Neural cell (in vitro differentiated cells): ENCODE data around the gene CBX3. TPM values are rescaled to one million over a fixed set of nuclear protein-coding genes. Genes with fewer than 3 reads are reported as not detected.
A peak's percentile ranks its signal among the peaks of the same experiment; 100 is the strongest.

Experiments
- H2AFZ ChIP-seq: fragments of 200-600, 300-800 bp; sonication (generic), shearing (Covaris generic); 2 replicates; pipeline ENCODE4 v1.6.0; 2014; ENCODE audit warnings: low read depth, mild to moderate bottlenecking, antibody characterized with exemption, low read length, moderate library complexity
- H3F3A ChIP-seq: fragments of 200-600 bp; shearing (Covaris generic); 2 replicates; pipeline ENCODE4 v1.6.1; 2016; ENCODE audit warnings: mild to moderate bottlenecking, moderate library complexity, mixed read lengths, antibody characterized with exemption, low read length; ENCODE audit not compliant: insufficient read depth, poor library complexity, severe bottlenecking
- H3K27ac ChIP-seq: fragments of 200-600, 300-800 bp; sonication (generic), shearing (Covaris generic); 2 replicates; pipeline ENCODE4 v1.5.1; 2014; ENCODE audit warnings: mild to moderate bottlenecking, low read length, moderate library complexity
- H3K27me3 ChIP-seq: fragments of 300-800, 200-600 bp; sonication (generic), shearing (Covaris generic); 2 replicates; pipeline ENCODE4 v1.6.0; 2014; ENCODE audit warnings: mild to moderate bottlenecking, low read depth, low read length, moderate library complexity; ENCODE audit not compliant: insufficient read depth
- H3K36me3 ChIP-seq: fragments of 300-800, 200-600 bp; sonication (generic), shearing (Covaris generic); 2 replicates; pipeline ENCODE4 v1.5.1; 2014; ENCODE audit warnings: mild to moderate bottlenecking, antibody characterized with exemption, low read length, moderate library complexity; ENCODE audit not compliant: insufficient read depth
- H3K4me2 ChIP-seq: fragments of 300-800, 200-600 bp; sonication (generic), shearing (Covaris generic); 2 replicates; pipeline ENCODE4 v1.6.0; 2014; ENCODE audit warnings: mild to moderate bottlenecking, low read length
- H3K4me3 ChIP-seq: fragments of 300-800, 200-600 bp; sonication (generic), shearing (Covaris generic); 2 replicates; pipeline ENCODE4 v1.5.1; 2014; ENCODE audit warnings: mild to moderate bottlenecking, low read length, moderate library complexity
- H3K79me2 ChIP-seq: fragments of 200-600 bp; shearing (Covaris generic); replicated peaks from 2 replicates; pipeline ENCODE4 v1.6.0; 2014; ENCODE audit warnings: mild to moderate bottlenecking, low read length, moderate library complexity; ENCODE audit not compliant: insufficient read depth
- H3K9ac ChIP-seq: fragments of 300-800, 200-600 bp; sonication (generic), shearing (Covaris generic); 2 replicates; pipeline ENCODE4 v1.6.1; 2016; ENCODE audit warnings: mild to moderate bottlenecking, low read length, mixed read lengths
- H3K9me2 ChIP-seq: fragments of 200-600 bp; shearing (Covaris generic); 2 replicates; pipeline ENCODE4 v1.6.1; 2016; ENCODE audit warnings: mild to moderate bottlenecking, low read length, mixed read lengths; ENCODE audit not compliant: insufficient read depth
- H3K9me3 ChIP-seq: fragments of 200-600, 300-800 bp; sonication (generic), shearing (Covaris generic); 2 replicates; pipeline ENCODE4 v1.6.1; 2016; ENCODE audit warnings: mild to moderate bottlenecking, mixed run types, low read length, moderate library complexity, mixed read lengths
- H4K20me1 ChIP-seq: fragments of 200-600 bp; shearing (Covaris generic); 2 replicates; pipeline ENCODE4 v1.6.1; 2016; ENCODE audit warnings: mild to moderate bottlenecking, mixed run types; ENCODE audit not compliant: insufficient read depth
- CTCF ChIP-seq: fragments of 450-650 bp; IDR thresholded peaks from 2 replicates; pipeline ENCODE4 v1.5.1; 2014; ENCODE audit warnings: antibody characterized with exemption, mild to moderate bottlenecking, moderate library complexity; ENCODE audit not compliant: poor library complexity, severe bottlenecking
- EP300 ChIP-seq: fragments of 450-650 bp; conservative IDR thresholded peaks from 2 replicates; pipeline ENCODE4 v1.6.1; 2014; ENCODE audit warnings: antibody characterized with exemption, mild to moderate bottlenecking, moderate library complexity; ENCODE audit not compliant: poor library complexity, severe bottlenecking
- EZH2 ChIP-seq: fragments of 200-600, 300-800 bp; shearing (Covaris generic), sonication (generic); IDR thresholded peaks from 2 replicates; pipeline ENCODE4 v1.6.1; 2014; ENCODE audit warnings: antibody characterized with exemption, low read length, borderline replicate concordance, mild to moderate bottlenecking; ENCODE audit not compliant: insufficient read depth, poor library complexity, severe bottlenecking
- MXI1 ChIP-seq: fragments of 450-650 bp; conservative IDR thresholded peaks from 2 replicates; pipeline ENCODE4 v1.6.1; 2014; ENCODE audit warnings: antibody characterized with exemption, mild to moderate bottlenecking; ENCODE audit not compliant: poor library complexity, severe bottlenecking
- POLR2AphosphoS5 ChIP-seq: IDR thresholded peaks from 2 replicates; pipeline ENCODE4 v1.6.1; 2012
- RAD21 ChIP-seq: fragments of 450-650 bp; conservative IDR thresholded peaks from 2 replicates; pipeline ENCODE4 v1.6.1; 2014; ENCODE audit warnings: antibody characterized with exemption, mild to moderate bottlenecking, moderate library complexity
- REST ChIP-seq: IDR thresholded peaks from 2 replicates; pipeline ENCODE4 v1.6.1; 2012; ENCODE audit warnings: borderline replicate concordance
- SMC3 ChIP-seq: fragments of 450-650 bp; conservative IDR thresholded peaks from 2 replicates; pipeline ENCODE4 v1.6.1; 2014; ENCODE audit warnings: antibody characterized with exemption, mild to moderate bottlenecking, moderate library complexity; ENCODE audit not compliant: poor library complexity
- TAF1 ChIP-seq: IDR thresholded peaks from 2 replicates; pipeline ENCODE4 v1.6.1; 2012; ENCODE audit warnings: low read depth
- polyA plus RNA-seq: library from polyadenylated mRNA; depleted of rRNA; stranded (reverse); fragments of >200 nt; gene quantifications from 2 replicates; pipeline ENCODE4 v1.2.3, GENCODE V29; 2014

The CBX3 gene
- polyA plus RNA-seq, 1 donor from 2014 or later = 598 TPM

GRCh38 chr7:26197153-26198115 is 4.1 kb upstream of the CBX3 start:
- peaks cover 49% of the 10 kb centered on the region for H4K20me1 ChIP-seq
- no peak overlapping the region for H2AFZ ChIP-seq
- H3K36me3 ChIP-seq = peaks cover 12% of the 10 kb centered on the region
- peak overlapping the region; percentile 90 for H3K4me3 ChIP-seq
- no peak overlapping the region for H3K9ac ChIP-seq
- peak overlapping the region; percentile 85 for H3K4me2 ChIP-seq
- H3K27ac ChIP-seq = no peak overlapping the region
- peaks cover 82% of the 10 kb centered on the region for H3K79me2 ChIP-seq
- TF ChIP-seq TAF1 (no peak), EZH2 (no peak), REST (no peak), POLR2AphosphoS5 (no peak), SMC3 (no peak), EP300 (no peak), RAD21 (no peak)
- H3F3A ChIP-seq = peaks cover 4% of the 10 kb centered on the region
- H3K9me2 ChIP-seq = no peaks in the 10 kb centered on the region
- no peaks in the 10 kb centered on the region for H3K27me3 ChIP-seq
- no peaks in the 10 kb centered on the region for H3K9me3 ChIP-seq

- Histone ChIP-seq H3K4me2 (peak overlapping the region; percentile 85), H3K27ac (peak overlapping the region; percentile 100), H3K9me3 (no peaks in the 10 kb centered on the region), H3K9me2 (no peaks in the 10 kb centered on the region), H3K36me3 (peaks cover 10% of the 10 kb centered on the region), H3K4me3 (peak overlapping the region; percentile 90), H4K20me1 (peaks cover 52% of the 10 kb centered on the region), H3K27me3 (no peaks in the 10 kb centered on the region), H3K79me2 (peaks cover 82% of the 10 kb centered on the region), H3K9ac (peak overlapping the region; percentile 100), H3F3A (peaks cover 4% of the 10 kb centered on the region), H2AFZ (no peak overlapping the region)
- peak; percentile 81 for TF ChIP-seq MXI1
- peak; percentile 53 for TF ChIP-seq RAD21
- TF ChIP-seq CTCF = peak; percentile 70
- peak; percentile 70 for TF ChIP-seq SMC3
- no peak for TF ChIP-seq EZH2
These were observed 3.3 kb upstream of the CBX3 start for GRCh38 chr7:26198133-26198780.
